Neuronal stem cell (in vitro differentiated cells): Measurements from ENCODE around the gene CALCB.

Experiments
- DNase-seq: peaks from one replicate; pipeline ENCODE4 v3.0.0-alpha.2; 2013; ENCODE audit warnings: low spot score
- H2AFZ ChIP-seq: one replicate; pipeline ENCODE4 v1.6.1; 2013; ENCODE audit warnings: mild to moderate bottlenecking, low read length, inconsistent platforms
- H2AK5ac ChIP-seq: 2 replicates; pipeline ENCODE4 v1.6.1; 2013; ENCODE audit warnings: low read depth, mild to moderate bottlenecking, inconsistent platforms, low read length, moderate library complexity, mixed read lengths
- H2BK120ac ChIP-seq: 2 replicates; pipeline ENCODE4 v1.6.1; 2013; ENCODE audit warnings: low read depth, mild to moderate bottlenecking, inconsistent platforms, low read length, moderate library complexity, mixed read lengths
- H2BK12ac ChIP-seq: one replicate; pipeline ENCODE4 v1.6.1; 2013; ENCODE audit warnings: low read length, inconsistent platforms
- H2BK15ac ChIP-seq: 2 replicates; pipeline ENCODE4 v1.6.1; 2013; ENCODE audit warnings: mild to moderate bottlenecking, low read length, inconsistent platforms, mixed read lengths
- H2BK5ac ChIP-seq: one replicate; pipeline ENCODE4 v1.6.1; 2013; ENCODE audit warnings: inconsistent platforms, mild to moderate bottlenecking, low read length, moderate library complexity
- H3K14ac ChIP-seq: one replicate; pipeline ENCODE4 v1.6.1; 2013; ENCODE audit warnings: low read length, inconsistent platforms
- H3K18ac ChIP-seq: 2 replicates; pipeline ENCODE4 v1.6.1; 2013; ENCODE audit warnings: low read length, inconsistent platforms
- H3K23ac ChIP-seq: 2 replicates; pipeline ENCODE4 v1.6.1; 2013; ENCODE audit warnings: low read depth, mild to moderate bottlenecking, mixed read lengths, low read length, inconsistent platforms; ENCODE audit not compliant: poor library complexity
- H3K27ac ChIP-seq: replicated peaks from 3 replicates; pipeline ENCODE4 v1.5.1; 2013; ENCODE audit warnings: low read length, inconsistent platforms
- H3K27me3 ChIP-seq, 3 experiments: 2 replicates each; pipeline ENCODE4 v1.6.1; 2013; ENCODE audit warnings: low read length in 3 of 3, mild to moderate bottlenecking in 2 of 3, inconsistent platforms in 1 of 3, low read depth in 1 of 3, mixed read lengths in 1 of 3, moderate library complexity in 1 of 3; ENCODE audit not compliant: control insufficient read depth in 3 of 3, insufficient read depth in 3 of 3
- H3K36me3 ChIP-seq, 2 donors: replicated peaks in 1 of 2; 2 replicates each; pipeline ENCODE4 v1.6.1; 2013; ENCODE audit warnings: low read length in 2 of 2; ENCODE audit not compliant: control insufficient read depth in 2 of 2, insufficient read depth in 2 of 2
- H3K4ac ChIP-seq: 2 replicates; pipeline ENCODE4 v1.6.1; 2013; ENCODE audit warnings: inconsistent platforms, mild to moderate bottlenecking, low read length, moderate library complexity
- H3K4me1 ChIP-seq, 2 donors: 1 replicate in 1 of 2; 2 replicates in 1 of 2; pipeline ENCODE4 v1.6.1; 2013; ENCODE audit warnings: low read length in 2 of 2, low read depth in 1 of 2; ENCODE audit not compliant: control insufficient read depth in 2 of 2, insufficient read depth in 1 of 2
- H3K4me2 ChIP-seq: one replicate; pipeline ENCODE4 v1.6.1; 2013; ENCODE audit warnings: mild to moderate bottlenecking, low read length, inconsistent platforms; ENCODE audit not compliant: insufficient read depth, poor library complexity, severe bottlenecking
- H3K4me3 ChIP-seq, 2 donors: 2 replicates each; pipeline ENCODE4 v1.5.1; 2013; ENCODE audit warnings: low read length in 2 of 2, mild to moderate bottlenecking in 2 of 2, inconsistent platforms in 1 of 2, moderate library complexity in 1 of 2
- H3K79me1 ChIP-seq: one replicate; pipeline ENCODE4 v1.6.1; 2013; ENCODE audit warnings: low read depth, mild to moderate bottlenecking, inconsistent platforms, low read length, moderate library complexity
- H3K9ac ChIP-seq: one replicate; pipeline ENCODE4 v1.6.1; 2013; ENCODE audit warnings: mild to moderate bottlenecking, low read depth, low read length, inconsistent platforms; ENCODE audit not compliant: poor library complexity
- H3K9me3 ChIP-seq, 2 donors: replicated peaks in 1 of 2; 2 replicates each; pipeline versions ENCODE3 to v1.6.1; 2013; ENCODE audit warnings: low read length in 2 of 2, mild to moderate bottlenecking in 2 of 2, inconsistent platforms in 1 of 2, low read depth in 1 of 2, mixed read lengths in 1 of 2, moderate library complexity in 1 of 2; ENCODE audit not compliant: control insufficient read depth in 2 of 2, insufficient read depth in 1 of 2
- H4K8ac ChIP-seq: one replicate; pipeline ENCODE4 v1.6.1; 2013; ENCODE audit warnings: low read depth, mild to moderate bottlenecking, inconsistent platforms, low read length, moderate library complexity
- H4K91ac ChIP-seq: one replicate; pipeline ENCODE4 v1.6.1; 2013; ENCODE audit warnings: low read length, low read depth, mild to moderate bottlenecking, inconsistent platforms; ENCODE audit not compliant: poor library complexity
- WGBS, 2 donors: extraction: QIAGEN DNeasy Blood & Tissue Kit; methylation state at CpG; one replicate each; pipeline ENCODE4 v1.1.7; 2013; ENCODE audit warnings: missing lambda C conversion rate in 2 of 2, mixed read lengths in 1 of 2; ENCODE audit not compliant: insufficient read length in 2 of 2, insufficient replicate concordance in 1 of 2; ENCODE audit errors: extremely low coverage in 2 of 2; 5-methylcytosine and 5-hydroxymethylcytosine counted together

The CALCB gene

GRCh38 chr11:15074206-15075161, 1.1 kb downstream of the CALCB start:
- H3K4me3 ChIP-seq = peak overlapping the region in 1 of 2 donors; percentile 87
- peaks cover 0 to 11% (median 0%) of the 10 kb centered on the region in 3 experiments for H3K27me3 ChIP-seq

GRCh38 chr11:15075162-15075526, 1.8 kb downstream of the CALCB start:
- Histone ChIP-seq H3K4me3 (no peak overlapping the region), H2BK15ac (no peak overlapping the region), H3K14ac (no peak overlapping the region), H2AFZ (peak overlapping the region; percentile 70), H3K23ac (no peak overlapping the region), H2AK5ac (no peak overlapping the region), H4K8ac (no peak overlapping the region), H3K4ac (no peak overlapping the region), H3K4me2 (no peak overlapping the region), H4K91ac (no peak overlapping the region), H2BK5ac (no peak overlapping the region), H3K79me1 (no peaks in the 10 kb centered on the region), H3K27ac (no peak overlapping the region), H3K27me3 (peaks cover 0 to 11% (median 0%) of the 10 kb centered on the region in 3 experiments), H3K36me3 (no peaks in the 10 kb centered on the region), H2BK120ac (no peak overlapping the region), H3K9ac (no peak overlapping the region), H3K9me3 (peaks cover 0 to 3% of the 10 kb centered on the region in 2 donors), H3K4me1 (peaks cover 0 to 2% of the 10 kb centered on the region in 2 donors), H2BK12ac (no peak overlapping the region), H3K18ac (peak overlapping the region; percentile 58)
- no CpG with 5 or more reads among the region's 4 CpGs for WGBS, 2 donors
- DNase-seq = no peak

More at GRCh38 chr11:15074206-15075161, 1.1 kb downstream of the CALCB start:
- H2BK15ac ChIP-seq = no peak overlapping the region
- no peak overlapping the region for H2BK120ac ChIP-seq
- H3K27ac ChIP-seq = no peak overlapping the region
- H3K9ac ChIP-seq = no peak overlapping the region
- peak overlapping the region; percentile 70 for H2AFZ ChIP-seq
- H4K8ac ChIP-seq = no peak overlapping the region
- H3K23ac ChIP-seq = no peak overlapping the region
- H3K18ac ChIP-seq = peak overlapping the region; percentile 33
- peak overlapping the region; percentile 63 for H3K4me2 ChIP-seq
- H2AK5ac ChIP-seq = no peak overlapping the region
- H2BK5ac ChIP-seq = no peak overlapping the region
- H3K4ac ChIP-seq = no peak overlapping the region
- no peak overlapping the region for H4K91ac ChIP-seq
- no peaks in the 10 kb centered on the region for H3K79me1 ChIP-seq
- no CpG with 5 or more reads among the region's 33 CpGs for WGBS, 2 donors
- H3K9me3 ChIP-seq = peaks cover 0 to 3% of the 10 kb centered on the region in 2 donors
- H3K14ac ChIP-seq = no peak overlapping the region
- no peaks in the 10 kb centered on the region for H3K36me3 ChIP-seq
- no peak overlapping the region for H2BK12ac ChIP-seq
- peak; percentile 84 for DNase-seq
- H3K4me1 ChIP-seq = peaks cover 0 to 2% of the 10 kb centered on the region in 2 donors

- no peak overlapping the region for H3K4me3 ChIP-seq
- H3K9ac ChIP-seq = no peak overlapping the region
- no peak overlapping the region for H4K8ac ChIP-seq
- no peaks in the 10 kb centered on the region for H3K9me3 ChIP-seq
- H3K4ac ChIP-seq = no peak overlapping the region
- H2BK120ac ChIP-seq = no peak overlapping the region
- H3K27me3 ChIP-seq = no peaks in the 10 kb centered on the region
- no peak overlapping the region for H3K23ac ChIP-seq
- H2AFZ ChIP-seq = no peak overlapping the region
- H2BK15ac ChIP-seq = no peak overlapping the region
- DNase-seq = no peak
- no peaks in the 10 kb centered on the region for H3K4me1 ChIP-seq
- H3K4me2 ChIP-seq = no peak overlapping the region
- H2BK5ac ChIP-seq = no peak overlapping the region
- no peak overlapping the region for H4K91ac ChIP-seq
- H3K36me3 ChIP-seq = no peaks in the 10 kb centered on the region
- no peak overlapping the region for H3K18ac ChIP-seq
- no peak overlapping the region for H3K27ac ChIP-seq
- H3K79me1 ChIP-seq = no peaks in the 10 kb centered on the region
- no peak overlapping the region for H2BK12ac ChIP-seq
- no peak overlapping the region for H2AK5ac ChIP-seq
- H3K14ac ChIP-seq = no peak overlapping the region
Measured at GRCh38 chr11:15091175-15091574, 17.8 kb downstream of the CALCB start.

- no peaks in the 10 kb centered on the region for H3K27me3 ChIP-seq
- no peak for DNase-seq
- no peak overlapping the region for H2AFZ ChIP-seq
- H2BK15ac ChIP-seq = no peak overlapping the region
- H3K4me2 ChIP-seq = no peak overlapping the region
- peak overlapping the region; percentile 9 for H3K14ac ChIP-seq
- no peaks in the 10 kb centered on the region for H3K36me3 ChIP-seq
- no peak overlapping the region for H3K4me3 ChIP-seq
- H3K23ac ChIP-seq = no peak overlapping the region
- H3K9ac ChIP-seq = no peak overlapping the region
- H2AK5ac ChIP-seq = no peak overlapping the region
- no peak overlapping the region for H4K91ac ChIP-seq
- no peak overlapping the region for H2BK5ac ChIP-seq
- H3K27ac ChIP-seq = no peak overlapping the region
- H3K4ac ChIP-seq = no peak overlapping the region
- WGBS, 2 donors = no CpG with 5 or more reads among the region's 1 CpG
- H2BK120ac ChIP-seq = no peak overlapping the region
- H3K79me1 ChIP-seq = no peaks in the 10 kb centered on the region
- H3K4me1 ChIP-seq = no peaks in the 10 kb centered on the region
- H3K9me3 ChIP-seq = no peaks in the 10 kb centered on the region
- H3K18ac ChIP-seq = no peak overlapping the region
- no peak overlapping the region for H4K8ac ChIP-seq
- H2BK12ac ChIP-seq = no peak overlapping the region
Measured at GRCh38 chr11:15091625-15092024, 18.2 kb downstream of the CALCB start.
